Neuronal stem cell (in vitro differentiated cells): ENCODE measurements around the gene MAPK14.

Experiments
- DNase-seq: peaks from one replicate; pipeline ENCODE4 v3.0.0-alpha.2; 2013; ENCODE audit warnings: low spot score
- H2AFZ ChIP-seq: one replicate; pipeline ENCODE4 v1.6.1; 2013; ENCODE audit warnings: mild to moderate bottlenecking, low read length, inconsistent platforms
- H2AK5ac ChIP-seq: 2 replicates; pipeline ENCODE4 v1.6.1; 2013; ENCODE audit warnings: low read depth, mild to moderate bottlenecking, inconsistent platforms, low read length, moderate library complexity, mixed read lengths
- H2BK120ac ChIP-seq: 2 replicates; pipeline ENCODE4 v1.6.1; 2013; ENCODE audit warnings: low read depth, mild to moderate bottlenecking, inconsistent platforms, low read length, moderate library complexity, mixed read lengths
- H2BK12ac ChIP-seq: one replicate; pipeline ENCODE4 v1.6.1; 2013; ENCODE audit warnings: low read length, inconsistent platforms
- H2BK15ac ChIP-seq: 2 replicates; pipeline ENCODE4 v1.6.1; 2013; ENCODE audit warnings: mild to moderate bottlenecking, low read length, inconsistent platforms, mixed read lengths
- H2BK5ac ChIP-seq: one replicate; pipeline ENCODE4 v1.6.1; 2013; ENCODE audit warnings: inconsistent platforms, mild to moderate bottlenecking, low read length, moderate library complexity
- H3K14ac ChIP-seq: one replicate; pipeline ENCODE4 v1.6.1; 2013; ENCODE audit warnings: low read length, inconsistent platforms
- H3K18ac ChIP-seq: 2 replicates; pipeline ENCODE4 v1.6.1; 2013; ENCODE audit warnings: low read length, inconsistent platforms
- H3K23ac ChIP-seq: 2 replicates; pipeline ENCODE4 v1.6.1; 2013; ENCODE audit warnings: low read depth, mild to moderate bottlenecking, mixed read lengths, low read length, inconsistent platforms; ENCODE audit not compliant: poor library complexity
- H3K27ac ChIP-seq: replicated peaks from 3 replicates; pipeline ENCODE4 v1.5.1; 2013; ENCODE audit warnings: low read length, inconsistent platforms
- H3K27me3 ChIP-seq, 3 experiments: 2 replicates each; pipeline ENCODE4 v1.6.1; 2013; ENCODE audit warnings: low read length in 3 of 3, mild to moderate bottlenecking in 2 of 3, inconsistent platforms in 1 of 3, low read depth in 1 of 3, mixed read lengths in 1 of 3, moderate library complexity in 1 of 3; ENCODE audit not compliant: control insufficient read depth in 3 of 3, insufficient read depth in 3 of 3
- H3K36me3 ChIP-seq, 2 donors: replicated peaks in 1 of 2; 2 replicates each; pipeline ENCODE4 v1.6.1; 2013; ENCODE audit warnings: low read length in 2 of 2; ENCODE audit not compliant: control insufficient read depth in 2 of 2, insufficient read depth in 2 of 2
- H3K4ac ChIP-seq: 2 replicates; pipeline ENCODE4 v1.6.1; 2013; ENCODE audit warnings: inconsistent platforms, mild to moderate bottlenecking, low read length, moderate library complexity
- H3K4me1 ChIP-seq, 2 donors: 1 replicate in 1 of 2; 2 replicates in 1 of 2; pipeline ENCODE4 v1.6.1; 2013; ENCODE audit warnings: low read length in 2 of 2, low read depth in 1 of 2; ENCODE audit not compliant: control insufficient read depth in 2 of 2, insufficient read depth in 1 of 2
- H3K4me2 ChIP-seq: one replicate; pipeline ENCODE4 v1.6.1; 2013; ENCODE audit warnings: mild to moderate bottlenecking, low read length, inconsistent platforms; ENCODE audit not compliant: insufficient read depth, poor library complexity, severe bottlenecking
- H3K4me3 ChIP-seq, 2 donors: 2 replicates each; pipeline ENCODE4 v1.5.1; 2013; ENCODE audit warnings: low read length in 2 of 2, mild to moderate bottlenecking in 2 of 2, inconsistent platforms in 1 of 2, moderate library complexity in 1 of 2
- H3K79me1 ChIP-seq: one replicate; pipeline ENCODE4 v1.6.1; 2013; ENCODE audit warnings: low read depth, mild to moderate bottlenecking, inconsistent platforms, low read length, moderate library complexity
- H3K9ac ChIP-seq: one replicate; pipeline ENCODE4 v1.6.1; 2013; ENCODE audit warnings: mild to moderate bottlenecking, low read depth, low read length, inconsistent platforms; ENCODE audit not compliant: poor library complexity
- H3K9me3 ChIP-seq, 2 donors: replicated peaks in 1 of 2; 2 replicates each; pipeline versions ENCODE3 to v1.6.1; 2013; ENCODE audit warnings: low read length in 2 of 2, mild to moderate bottlenecking in 2 of 2, inconsistent platforms in 1 of 2, low read depth in 1 of 2, mixed read lengths in 1 of 2, moderate library complexity in 1 of 2; ENCODE audit not compliant: control insufficient read depth in 2 of 2, insufficient read depth in 1 of 2
- H4K8ac ChIP-seq: one replicate; pipeline ENCODE4 v1.6.1; 2013; ENCODE audit warnings: low read depth, mild to moderate bottlenecking, inconsistent platforms, low read length, moderate library complexity
- H4K91ac ChIP-seq: one replicate; pipeline ENCODE4 v1.6.1; 2013; ENCODE audit warnings: low read length, low read depth, mild to moderate bottlenecking, inconsistent platforms; ENCODE audit not compliant: poor library complexity
- WGBS, 2 donors: extraction: QIAGEN DNeasy Blood & Tissue Kit; methylation state at CpG; one replicate each; pipeline ENCODE4 v1.1.7; 2013; ENCODE audit warnings: missing lambda C conversion rate in 2 of 2, mixed read lengths in 1 of 2; ENCODE audit not compliant: insufficient read length in 2 of 2, insufficient replicate concordance in 1 of 2; ENCODE audit errors: extremely low coverage in 2 of 2; 5-methylcytosine and 5-hydroxymethylcytosine counted together

MAPK14 gene

DNA sequence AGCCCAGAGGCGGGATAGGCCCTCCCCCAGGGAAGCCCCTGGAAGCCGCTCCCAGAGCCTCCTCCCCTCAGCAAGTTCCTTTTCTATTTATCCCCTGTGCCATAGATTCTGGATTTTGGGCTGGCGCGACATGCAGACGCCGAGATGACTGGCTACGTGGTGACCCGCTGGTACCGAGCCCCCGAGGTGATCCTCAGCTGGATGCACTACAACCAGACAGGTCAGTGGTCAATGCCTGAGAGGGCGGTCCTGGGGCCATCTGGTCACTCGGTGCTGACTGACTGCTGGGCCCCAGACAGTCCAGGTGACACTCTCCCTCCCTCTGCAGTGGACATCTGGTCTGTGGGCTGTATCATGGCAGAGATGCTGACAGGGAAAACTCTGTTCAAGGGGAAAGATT lies 108.9 kb downstream of the MAPK14 start:
- WGBS, 2 donors = no CpG with 5 or more reads among the region's 12 CpGs

GRCh38 chr6:36138667-36139066 lies 111.1 kb downstream of the MAPK14 start:
- Histone ChIP-seq H3K79me1 (no peaks in the 10 kb centered on the region), H3K27me3 (peaks cover 0 to 6% (median 2%) of the 10 kb centered on the region in 3 experiments), H2BK120ac (no peak overlapping the region), H3K4ac (no peak overlapping the region), H2BK12ac (no peak overlapping the region), H2AFZ (no peak overlapping the region), H3K9ac (no peak overlapping the region), H2BK15ac (no peak overlapping the region), H2AK5ac (no peak overlapping the region), H3K4me3 (no peak overlapping the region), H3K18ac (no peak overlapping the region), H3K14ac (no peak overlapping the region), H3K36me3 (no peaks in the 10 kb centered on the region), H4K8ac (no peak overlapping the region), H4K91ac (no peak overlapping the region), H3K23ac (no peak overlapping the region), H3K9me3 (no peaks in the 10 kb centered on the region), H2BK5ac (no peak overlapping the region), H3K4me2 (no peak overlapping the region), H3K27ac (no peak overlapping the region), H3K4me1 (peaks cover 0 to 1% of the 10 kb centered on the region in 2 donors)
- DNase-seq = no peak
- no CpG with 5 or more reads among the region's 15 CpGs for WGBS, 2 donors

More for the DNA sequence above, 108.9 kb downstream of the MAPK14 start:
- H2BK5ac ChIP-seq = no peak overlapping the region
- H3K27ac ChIP-seq = no peak overlapping the region
- no peak for DNase-seq
- no peak overlapping the region for H2AK5ac ChIP-seq
- no peaks in the 10 kb centered on the region for H3K9me3 ChIP-seq
- no peak overlapping the region for H4K8ac ChIP-seq
- H3K23ac ChIP-seq = no peak overlapping the region
- H4K91ac ChIP-seq = no peak overlapping the region
- peaks cover 0 to 21% (median 14%) of the 10 kb centered on the region in 3 experiments for H3K27me3 ChIP-seq
- no peak overlapping the region for H2AFZ ChIP-seq
- no peak overlapping the region for H3K4ac ChIP-seq
- H3K18ac ChIP-seq = peak overlapping the region; percentile 18
- no peak overlapping the region for H3K4me3 ChIP-seq
- no peaks in the 10 kb centered on the region for H3K79me1 ChIP-seq
- no peak overlapping the region for H2BK15ac ChIP-seq
- no peak overlapping the region for H3K14ac ChIP-seq
- H3K4me1 ChIP-seq = peaks cover 3 to 10% of the 10 kb centered on the region in 2 donors
- no peak overlapping the region for H3K9ac ChIP-seq
- no peak overlapping the region for H2BK12ac ChIP-seq
- H3K36me3 ChIP-seq = no peaks in the 10 kb centered on the region
- no peak overlapping the region for H2BK120ac ChIP-seq
- H3K4me2 ChIP-seq = no peak overlapping the region

DNA sequence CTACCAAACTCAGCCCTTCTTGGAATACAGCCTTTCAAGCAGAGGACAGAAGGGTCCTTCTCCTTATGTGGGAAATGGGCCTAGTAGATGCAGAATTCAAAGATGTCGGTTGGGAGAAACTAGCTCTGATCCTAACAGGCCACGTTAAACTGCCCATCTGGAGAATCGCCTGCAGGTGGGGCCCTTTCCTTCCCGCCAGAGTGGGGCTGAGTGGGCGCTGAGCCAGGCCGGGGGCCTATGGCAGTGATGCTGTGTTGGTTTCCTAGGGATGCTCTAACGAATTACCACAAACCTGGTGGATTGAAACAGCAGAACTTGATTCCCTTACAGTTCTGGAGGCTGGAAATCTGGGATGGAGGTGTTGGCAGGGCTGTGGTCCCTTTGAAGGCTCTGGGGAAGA lies 111.8 kb downstream of the MAPK14 start:
- Histone ChIP-seq H4K91ac (no peak overlapping the region), H2BK12ac (no peak overlapping the region), H3K9me3 (no peaks in the 10 kb centered on the region), H3K27me3 (no peaks in the 10 kb centered on the region), H2BK5ac (no peak overlapping the region), H3K27ac (no peak overlapping the region), H3K18ac (no peak overlapping the region), H3K23ac (no peak overlapping the region), H2AFZ (no peak overlapping the region), H3K14ac (no peak overlapping the region), H2BK15ac (no peak overlapping the region), H3K36me3 (no peaks in the 10 kb centered on the region), H3K4me2 (no peak overlapping the region), H3K4me3 (no peak overlapping the region), H3K4me1 (peaks cover 0 to 1% of the 10 kb centered on the region in 2 donors), H4K8ac (no peak overlapping the region), H3K4ac (no peak overlapping the region), H2AK5ac (no peak overlapping the region), H3K9ac (no peak overlapping the region), H2BK120ac (no peak overlapping the region), H3K79me1 (no peaks in the 10 kb centered on the region)
- DNase-seq = no peak
- WGBS, 2 donors = no CpG with 5 or more reads among the region's 7 CpGs

GRCh38 chr6:36139991-36140710 lies 112.5 kb downstream of the MAPK14 start:
- H3K18ac ChIP-seq = no peak overlapping the region
- no peak overlapping the region for H2AFZ ChIP-seq
- no peak overlapping the region for H3K4ac ChIP-seq
- no peak overlapping the region for H2BK15ac ChIP-seq
- peaks cover 0 to 1% of the 10 kb centered on the region in 2 donors for H3K4me1 ChIP-seq
- H4K8ac ChIP-seq = no peak overlapping the region
- no peak overlapping the region for H2BK120ac ChIP-seq
- no peak overlapping the region for H2AK5ac ChIP-seq
- no peak overlapping the region for H3K27ac ChIP-seq
- no peaks in the 10 kb centered on the region for H3K79me1 ChIP-seq
- no peaks in the 10 kb centered on the region for H3K9me3 ChIP-seq
- no peaks in the 10 kb centered on the region for H3K27me3 ChIP-seq
- H3K14ac ChIP-seq = no peak overlapping the region
- no peak overlapping the region for H3K23ac ChIP-seq
- H3K4me2 ChIP-seq = no peak overlapping the region
- H3K4me3 ChIP-seq = no peak overlapping the region
- no peak overlapping the region for H3K9ac ChIP-seq
- no peaks in the 10 kb centered on the region for H3K36me3 ChIP-seq
- H2BK5ac ChIP-seq = no peak overlapping the region
- DNase-seq = no peak
- no peak overlapping the region for H4K91ac ChIP-seq
- no peak overlapping the region for H2BK12ac ChIP-seq
- no CpG with 5 or more reads among the region's 8 CpGs for WGBS, 2 donors
